HepG2 (cell line): ENCODE results near the gene FAT1.
A peak's percentile ranks its signal among the peaks of the same experiment; 100 is the strongest.

Experiments used
- AHR ChIP-seq: IDR thresholded peaks from 2 replicates; pipeline ENCODE4 v1.6.1; 2018; ENCODE audit warnings: missing genetic modification reagents, missing compliant biosample characterization
- CTCF ChIP-seq: sonication (generic); formaldehyde crosslinking; IDR thresholded peaks from 2 replicates; pipeline ENCODE4 v1.5.0; 2020; ENCODE audit warnings: mild to moderate bottlenecking, missing genetic modification reagents, moderate library complexity
- KDM3A ChIP-seq: IDR thresholded peaks from 2 replicates; pipeline ENCODE4 v1.6.1; 2018; ENCODE audit warnings: low read depth, missing compliant biosample characterization
- MAFK ChIP-seq, 2 experiments: IDR thresholded peaks in 1 of 2; conservative IDR thresholded peaks in 1 of 2; 2 replicates each; pipeline ENCODE4 v1.6.1; 2011; ENCODE audit warnings: improper control_type of control experiment in 2 of 2, low read length in 2 of 2
- MEIS2 ChIP-seq: sonication (generic); formaldehyde crosslinking; IDR thresholded peaks from 2 replicates; pipeline ENCODE4 v1.9.0; 2021; ENCODE audit warnings: mild to moderate bottlenecking, missing genetic modification reagents
- MIXL1 ChIP-seq: IDR thresholded peaks from 2 replicates; pipeline ENCODE4 v1.6.1; 2016
- MNT ChIP-seq: fragments of 450-650 bp; IDR thresholded peaks from 2 replicates; pipeline ENCODE4 v1.6.1; 2016
- MXD3 ChIP-seq: IDR thresholded peaks from 2 replicates; pipeline ENCODE4 v1.6.1; 2016; ENCODE audit warnings: mild to moderate bottlenecking, missing biosample characterization, missing genetic modification reagents
- MYPOP ChIP-seq: sonication (generic); formaldehyde crosslinking; IDR thresholded peaks from 2 replicates; pipeline ENCODE4 v1.8.1; 2023; ENCODE audit warnings: mild to moderate bottlenecking, moderate library complexity, missing genetic modification reagents
- ZFP36 ChIP-seq: fragments of 150-350 bp; IDR thresholded peaks from 2 replicates; pipeline ENCODE4 v1.6.1; 2018; ENCODE audit warnings: borderline replicate concordance, low read length, low read depth; ENCODE audit not compliant: partially characterized antibody
- ZSCAN20 ChIP-seq: sonication (generic); formaldehyde crosslinking; IDR thresholded peaks from 2 replicates; pipeline ENCODE4 v1.4.0; 2020; ENCODE audit warnings: missing genetic modification reagents, mild to moderate bottlenecking, borderline replicate concordance
- TF ChIP-seq, protein P1 (sequence below), 2 experiments: sonication (generic) in 1 of 2; formaldehyde crosslinking in 1 of 2; IDR thresholded peaks; 2 replicates each; pipeline versions ENCODE4 v1.4.0 to v1.6.1; 2018 to 2020; ENCODE audit warnings: missing genetic modification reagents in 2 of 2, borderline replicate concordance in 1 of 2, low read depth in 1 of 2, mild to moderate bottlenecking in 1 of 2, missing biosample characterization in 1 of 2
- TF ChIP-seq, protein P2 (sequence below): sonication (generic); formaldehyde crosslinking; IDR thresholded peaks from 2 replicates; pipeline ENCODE4 v1.4.0; 2020; ENCODE audit warnings: missing genetic modification reagents
- TF ChIP-seq, protein P3 (sequence below): sonication (generic); formaldehyde crosslinking; IDR thresholded peaks from 2 replicates; pipeline ENCODE4 v1.4.0; 2020; ENCODE audit warnings: missing genetic modification reagents, borderline replicate concordance

DNA sequence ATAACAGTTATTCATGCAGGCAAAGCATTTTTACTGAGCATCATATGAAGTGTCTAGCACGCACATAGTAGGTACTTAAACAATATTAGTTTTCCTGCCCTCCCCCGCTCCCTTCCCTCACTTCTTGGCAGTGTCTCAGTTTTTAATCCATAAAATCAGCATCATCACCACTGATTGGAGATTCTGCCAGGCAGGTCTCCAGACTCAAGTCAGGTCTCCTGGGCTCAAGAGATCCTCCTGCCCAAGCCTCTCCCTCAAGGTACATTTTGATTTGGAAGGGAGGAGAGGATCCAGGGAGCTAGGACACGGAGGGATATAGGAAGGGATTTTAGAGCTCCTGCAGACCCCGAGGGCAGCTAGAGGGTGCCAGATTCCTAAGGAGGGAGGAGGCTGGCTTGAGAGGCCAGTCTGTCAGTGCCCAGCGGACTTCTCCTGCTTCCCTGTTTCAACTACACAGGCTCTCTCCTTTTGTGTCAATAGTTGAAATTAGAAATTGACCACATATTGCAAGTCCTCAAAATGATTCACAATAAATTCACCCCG, 4.4 kb upstream of the FAT1 start:
- TF ChIP-seq MYPOP (CRISPR knock-in tag): no peak
- no peak for TF ChIP-seq KDM3A (CRISPR knock-in tag)
- TF ChIP-seq MXD3: no peak
- no peak for TF ChIP-seq MEIS2 (CRISPR knock-in tag)
- TF ChIP-seq MAFK (conservative IDR thresholded peaks at IDR 0.05 in 1 of 2, IDR thresholded peaks at IDR 0.05 in 1 of 2; ENCODE audit: low read length in 2 of 2): no peak
- TF ChIP-seq, protein P1, sequence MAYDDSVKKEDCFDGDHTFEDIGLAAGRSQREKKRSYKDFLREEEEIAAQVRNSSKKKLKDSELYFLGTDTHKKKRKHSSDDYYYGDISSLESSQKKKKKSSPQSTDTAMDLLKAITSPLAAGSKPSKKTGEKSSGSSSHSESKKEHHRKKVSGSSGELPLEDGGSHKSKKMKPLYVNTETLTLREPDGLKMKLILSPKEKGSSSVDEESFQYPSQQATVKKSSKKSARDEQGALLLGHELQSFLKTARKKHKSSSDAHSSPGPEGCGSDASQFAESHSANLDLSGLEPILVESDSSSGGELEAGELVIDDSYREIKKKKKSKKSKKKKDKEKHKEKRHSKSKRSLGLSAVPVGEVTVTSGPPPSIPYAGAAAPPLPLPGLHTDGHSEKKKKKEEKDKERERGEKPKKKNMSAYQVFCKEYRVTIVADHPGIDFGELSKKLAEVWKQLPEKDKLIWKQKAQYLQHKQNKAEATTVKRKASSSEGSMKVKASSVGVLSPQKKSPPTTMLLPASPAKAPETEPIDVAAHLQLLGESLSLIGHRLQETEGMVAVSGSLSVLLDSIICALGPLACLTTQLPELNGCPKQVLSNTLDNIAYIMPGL (CRISPR knock-in tag; IDR thresholded peaks at IDR 0.05; ENCODE audit: borderline replicate concordance in 1 of 2, low read depth in 1 of 2): no peak
- TF ChIP-seq, protein P2, sequence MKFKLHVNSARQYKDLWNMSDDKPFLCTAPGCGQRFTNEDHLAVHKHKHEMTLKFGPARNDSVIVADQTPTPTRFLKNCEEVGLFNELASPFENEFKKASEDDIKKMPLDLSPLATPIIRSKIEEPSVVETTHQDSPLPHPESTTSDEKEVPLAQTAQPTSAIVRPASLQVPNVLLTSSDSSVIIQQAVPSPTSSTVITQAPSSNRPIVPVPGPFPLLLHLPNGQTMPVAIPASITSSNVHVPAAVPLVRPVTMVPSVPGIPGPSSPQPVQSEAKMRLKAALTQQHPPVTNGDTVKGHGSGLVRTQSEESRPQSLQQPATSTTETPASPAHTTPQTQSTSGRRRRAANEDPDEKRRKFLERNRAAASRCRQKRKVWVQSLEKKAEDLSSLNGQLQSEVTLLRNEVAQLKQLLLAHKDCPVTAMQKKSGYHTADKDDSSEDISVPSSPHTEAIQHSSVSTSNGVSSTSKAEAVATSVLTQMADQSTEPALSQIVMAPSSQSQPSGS (CRISPR knock-in tag): 0 out of 2 replicates have a peak, but pooled peaks have one; percentile 5
- TF ChIP-seq ZSCAN20: no peak
- TF ChIP-seq AHR (CRISPR knock-in tag): no peak
- no peak for TF ChIP-seq MIXL1
- no peak for TF ChIP-seq ZFP36
- TF ChIP-seq, protein P3, sequence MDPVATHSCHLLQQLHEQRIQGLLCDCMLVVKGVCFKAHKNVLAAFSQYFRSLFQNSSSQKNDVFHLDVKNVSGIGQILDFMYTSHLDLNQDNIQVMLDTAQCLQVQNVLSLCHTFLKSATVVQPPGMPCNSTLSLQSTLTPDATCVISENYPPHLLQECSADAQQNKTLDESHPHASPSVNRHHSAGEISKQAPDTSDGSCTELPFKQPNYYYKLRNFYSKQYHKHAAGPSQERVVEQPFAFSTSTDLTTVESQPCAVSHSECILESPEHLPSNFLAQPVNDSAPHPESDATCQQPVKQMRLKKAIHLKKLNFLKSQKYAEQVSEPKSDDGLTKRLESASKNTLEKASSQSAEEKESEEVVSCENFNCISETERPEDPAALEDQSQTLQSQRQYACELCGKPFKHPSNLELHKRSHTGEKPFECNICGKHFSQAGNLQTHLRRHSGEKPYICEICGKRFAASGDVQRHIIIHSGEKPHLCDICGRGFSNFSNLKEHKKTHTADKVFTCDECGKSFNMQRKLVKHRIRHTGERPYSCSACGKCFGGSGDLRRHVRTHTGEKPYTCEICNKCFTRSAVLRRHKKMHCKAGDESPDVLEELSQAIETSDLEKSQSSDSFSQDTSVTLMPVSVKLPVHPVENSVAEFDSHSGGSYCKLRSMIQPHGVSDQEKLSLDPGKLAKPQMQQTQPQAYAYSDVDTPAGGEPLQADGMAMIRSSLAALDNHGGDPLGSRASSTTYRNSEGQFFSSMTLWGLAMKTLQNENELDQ: no peak
- TF ChIP-seq CTCF (CRISPR knock-in tag): peak; percentile 73
- TF ChIP-seq MNT: no peak
